ENCODE measurements around the gene GALNS.

The GALNS gene

GRCh38 chr16:88868974-88869672, 12.4 kb upstream of the GALNS start:
- Mint-ChIP-seq H3K27ac (no peak overlapping the region), H3K4me3 (no peak overlapping the region), H3K27me3 (ENCODE audit: low read depth) (peaks cover 26% of the 10 kb centered on the region), H3K36me3 (ENCODE audit: low read depth) (no peaks in the 10 kb centered on the region), H3K4me1 (peaks cover 7% of the 10 kb centered on the region), H3K9me3 (no peaks in the 10 kb centered on the region)
- no peak for TF ChIP-seq CTCF (IDR thresholded peaks at IDR 0.05; ENCODE audit: unreplicated experiment in 3 of 3)

GRCh38 chr16:88867581-88868246, 11.0 kb upstream of the GALNS start:
- no peak for TF ChIP-seq CTCF (IDR thresholded peaks at IDR 0.05; ENCODE audit: unreplicated experiment in 3 of 3)
- Mint-ChIP-seq H3K4me3 (no peak overlapping the region), H3K27ac (no peak overlapping the region), H3K9me3 (no peaks in the 10 kb centered on the region), H3K36me3 (ENCODE audit: low read depth) (no peaks in the 10 kb centered on the region), H3K27me3 (ENCODE audit: low read depth) (peaks cover 26% of the 10 kb centered on the region), H3K4me1 (peaks cover 7% of the 10 kb centered on the region)

- no peak within 1 kb of the TSS for H3K27ac Mint-ChIP-seq
- H3K4me3 Mint-ChIP-seq = peak within 1 kb of the TSS in 1 of 3 experiments; percentile 2
- H3K36me3 Mint-ChIP-seq (ENCODE audit: low read depth) = no peaks in the 10 kb centered on the region
- H3K9me3 Mint-ChIP-seq = no peaks in the 10 kb centered on the region
- H3K27me3 Mint-ChIP-seq (ENCODE audit: low read depth) = peaks cover 25% of the 10 kb centered on the region
- no peak for TF ChIP-seq CTCF (IDR thresholded peaks at IDR 0.05; ENCODE audit: unreplicated experiment in 3 of 3)
- peaks cover 7% of the 10 kb centered on the region for H3K4me1 Mint-ChIP-seq
These were observed 9.6 kb upstream of the GALNS start, which contains the start of gene PABPN1L for GRCh38 chr16:88866151-88866920. Gene PABPN1L, minus strand, starts transcription at chr16:88866660. Its CDS starts 54 bp downstream, at chr16:88866606.

- no peak overlapping the region for H3K27ac Mint-ChIP-seq
- H3K4me1 Mint-ChIP-seq = peaks cover under 1% of the 10 kb centered on the region
- H3K36me3 Mint-ChIP-seq (ENCODE audit: low read depth) = peaks cover 4% of the 10 kb centered on the region
- no peak overlapping the region for H3K4me3 Mint-ChIP-seq
- no peak for TF ChIP-seq CTCF (IDR thresholded peaks at IDR 0.05; ENCODE audit: unreplicated experiment in 3 of 3)
- H3K27me3 Mint-ChIP-seq (ENCODE audit: low read depth) = peaks cover 20% of the 10 kb centered on the region
- no peaks in the 10 kb centered on the region for H3K9me3 Mint-ChIP-seq
These were observed 9.0 kb upstream of the GALNS start for GRCh38 chr16:88865742-88866141.

- Mint-ChIP-seq H3K4me3 (no peak overlapping the region), H3K9me3 (no peaks in the 10 kb centered on the region), H3K27ac (no peak overlapping the region), H3K36me3 (ENCODE audit: low read depth) (peaks cover 5% of the 10 kb centered on the region), H3K27me3 (ENCODE audit: low read depth) (peaks cover 17% of the 10 kb centered on the region), H3K4me1 (no peaks in the 10 kb centered on the region)
- TF ChIP-seq CTCF (IDR thresholded peaks at IDR 0.05; ENCODE audit: unreplicated experiment in 3 of 3) = no peak
These were observed 8.6 kb upstream of the GALNS start for GRCh38 chr16:88865310-88865709.
